Measurements from ENCODE around the gene FAM209A.
"Not testable (repeated sequence)": the region's sequence is repeated elsewhere in the genome, so short reads cannot be mapped to it uniquely, and the experiment has no call there.

FAM209A gene

DNA sequence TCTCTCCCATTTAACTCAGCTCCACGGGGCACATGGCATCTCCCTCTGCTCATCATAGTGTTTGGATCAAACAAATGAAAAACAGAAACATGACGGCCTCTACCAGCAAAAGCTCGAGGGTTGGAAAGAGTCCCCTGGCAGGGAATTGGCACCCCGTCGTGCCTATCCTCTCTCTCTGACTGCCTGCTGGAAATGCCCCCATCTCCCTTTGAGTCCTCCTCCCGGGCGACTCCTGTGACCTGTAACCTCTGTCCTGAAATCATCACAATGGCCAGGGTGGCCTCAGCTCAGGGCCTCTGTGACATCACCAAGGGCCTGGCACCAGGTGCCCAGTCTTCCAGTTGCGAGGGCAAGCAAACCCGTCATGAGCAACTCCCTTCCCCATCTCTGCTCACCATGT lies 8.4 kb downstream of the FAM209A start, which contains the start of gene FAM209B:
Gene FAM209B (plus strand): TSS at position 301 of the 400 bp plus-strand sequence. CDS start 96 bp downstream, at position 397.
- H3K27ac ChIP-seq (ENCODE audit: low read depth, low read length); H3K36me3 ChIP-seq (ENCODE audit: control insufficient read depth in 1 of 2, insufficient read depth in 2 of 2, low read length in 2 of 2); H3K4me3 ChIP-seq (ENCODE audit: low read depth, low read length); H3K4me1 ChIP-seq (ENCODE audit: control insufficient read depth in 1 of 2, insufficient read depth in 2 of 2, low read length in 2 of 2); H2AFZ ChIP-seq (ENCODE audit: insufficient read depth, low read length, poor library complexity); H3K4ac ChIP-seq (ENCODE audit: low read depth, low read length); H2BK120ac ChIP-seq (ENCODE audit: insufficient read depth, low read length, poor library complexity); DNase-seq; H2AK5ac ChIP-seq (ENCODE audit: low read length); H3K79me1 ChIP-seq (ENCODE audit: low read length); H4K8ac ChIP-seq (ENCODE audit: low read depth, low read length); H3K9ac ChIP-seq (ENCODE audit: low read length); H3K23ac ChIP-seq (ENCODE audit: low read length); H3K18ac ChIP-seq (ENCODE audit: low read length); H3K79me2 ChIP-seq (ENCODE audit: control insufficient read depth, insufficient read depth, low read length, poor library complexity); H4K91ac ChIP-seq (ENCODE audit: low read depth, low read length); H3K14ac ChIP-seq (ENCODE audit: low read length); H4K12ac ChIP-seq (ENCODE audit: low read depth, low read length); H3K4me2 ChIP-seq (ENCODE audit: low read length); H3K9me3 ChIP-seq (ENCODE audit: insufficient read depth, low read depth, low read length); H2BK5ac ChIP-seq (ENCODE audit: low read depth, low read length, poor library complexity); H2BK12ac ChIP-seq (ENCODE audit: low read length); H3K27me3 ChIP-seq (ENCODE audit: insufficient read depth, low read length): not testable (repeated sequence)
- WGBS (ENCODE audit: extremely low coverage, insufficient coverage, insufficient read length) = no CpG with 5 or more reads among the region's 9 CpGs

DNA sequence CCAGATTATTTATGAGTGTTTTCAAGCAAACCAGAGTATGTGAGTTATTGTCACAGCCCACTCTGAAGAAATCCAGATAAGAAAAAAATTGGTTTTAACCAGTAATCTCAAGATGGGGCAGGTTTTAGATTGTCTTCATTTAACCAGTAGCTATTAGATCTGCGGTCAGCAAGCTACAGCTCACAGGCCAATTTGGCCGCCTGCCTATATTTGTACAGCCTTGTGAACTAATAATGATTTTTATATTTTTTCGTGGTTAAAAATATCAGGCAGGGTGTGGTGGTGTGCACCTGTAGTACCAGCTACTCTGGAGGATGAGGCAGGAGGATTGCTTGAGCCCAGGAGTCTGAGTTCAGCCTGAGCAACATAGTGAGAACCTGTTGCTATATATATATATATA lies 13.5 kb downstream of the FAM209A start:
- Histone ChIP-seq H3K4me2 (ENCODE audit: low read length) (no peak overlapping the region), H3K9me3 (ENCODE audit: insufficient read depth, low read depth, low read length) (peaks cover 2% of the 10 kb centered on the region), H2BK12ac (ENCODE audit: low read length) (no peak overlapping the region), H3K27ac (ENCODE audit: low read depth, low read length) (no peak overlapping the region), H4K91ac (ENCODE audit: low read depth, low read length) (no peak overlapping the region), H3K79me2 (ENCODE audit: control insufficient read depth, insufficient read depth, low read length, poor library complexity) (no peaks in the 10 kb centered on the region), H3K9ac (ENCODE audit: low read length) (no peak overlapping the region), H4K12ac (ENCODE audit: low read depth, low read length) (no peak overlapping the region), H2AFZ (ENCODE audit: insufficient read depth, low read length, poor library complexity) (no peak overlapping the region), H3K79me1 (ENCODE audit: low read length) (no peaks in the 10 kb centered on the region), H3K27me3 (ENCODE audit: insufficient read depth, low read length) (no peaks in the 10 kb centered on the region), H2BK5ac (ENCODE audit: low read depth, low read length, poor library complexity) (no peak overlapping the region), H2BK120ac (ENCODE audit: insufficient read depth, low read length, poor library complexity) (no peak overlapping the region), H3K36me3 (ENCODE audit: control insufficient read depth in 1 of 2, insufficient read depth in 2 of 2, low read length in 2 of 2) (peaks cover 0 to 1% of the 10 kb centered on the region in 2 experiments), H2AK5ac (ENCODE audit: low read length) (no peak overlapping the region), H3K4me3 (ENCODE audit: low read depth, low read length) (no peak overlapping the region), H4K8ac (ENCODE audit: low read depth, low read length) (no peak overlapping the region), H3K23ac (ENCODE audit: low read length) (no peak overlapping the region), H3K18ac (ENCODE audit: low read length) (no peak overlapping the region), H3K4me1 (ENCODE audit: control insufficient read depth in 1 of 2, insufficient read depth in 2 of 2, low read length in 2 of 2) (no peaks in the 10 kb centered on the region), H3K14ac (ENCODE audit: low read length) (no peak overlapping the region), H3K4ac (ENCODE audit: low read depth, low read length) (no peak overlapping the region)
- no CpG with 5 or more reads among the region's 3 CpGs for WGBS (ENCODE audit: extremely low coverage, insufficient coverage, insufficient read length)
- DNase-seq = no peak

DNA sequence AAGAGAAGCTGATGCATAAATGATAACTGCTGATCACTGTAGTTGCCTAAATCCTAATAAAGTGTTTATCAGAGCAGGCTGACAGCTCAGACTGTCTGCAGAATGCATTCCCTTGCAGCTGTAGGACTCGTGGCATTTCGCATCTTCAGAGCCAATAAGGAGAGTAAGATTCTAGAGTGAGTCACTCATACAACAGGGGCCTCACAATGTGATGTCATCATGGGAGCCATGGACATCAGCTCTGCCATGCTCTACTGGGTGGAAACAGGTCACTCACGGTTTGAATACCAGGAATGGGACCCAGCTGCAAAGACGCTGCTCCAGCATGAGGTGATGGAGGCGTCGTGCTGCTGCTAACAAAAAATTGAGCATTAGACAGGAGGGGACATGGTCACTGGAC lies 15.9 kb downstream of the FAM209A start:
- no peak overlapping the region for H4K91ac ChIP-seq (ENCODE audit: low read depth, low read length)
- H4K8ac ChIP-seq (ENCODE audit: low read depth, low read length) = no peak overlapping the region
- no peak overlapping the region for H3K18ac ChIP-seq (ENCODE audit: low read length)
- H3K27me3 ChIP-seq (ENCODE audit: insufficient read depth, low read length) = no peaks in the 10 kb centered on the region
- no peak overlapping the region for H3K23ac ChIP-seq (ENCODE audit: low read length)
- no peak overlapping the region for H2BK12ac ChIP-seq (ENCODE audit: low read length)
- H3K79me1 ChIP-seq (ENCODE audit: low read length) = no peaks in the 10 kb centered on the region
- H3K4me3 ChIP-seq (ENCODE audit: low read depth, low read length) = no peak overlapping the region
- no peak overlapping the region for H2AFZ ChIP-seq (ENCODE audit: insufficient read depth, low read length, poor library complexity)
- no peaks in the 10 kb centered on the region for H3K79me2 ChIP-seq (ENCODE audit: control insufficient read depth, insufficient read depth, low read length, poor library complexity)
- WGBS (ENCODE audit: extremely low coverage, insufficient coverage, insufficient read length) = no CpG with 5 or more reads among the region's 6 CpGs
- no peak overlapping the region for H2AK5ac ChIP-seq (ENCODE audit: low read length)
- H3K36me3 ChIP-seq (ENCODE audit: control insufficient read depth in 1 of 2, insufficient read depth in 2 of 2, low read length in 2 of 2) = peaks cover 0 to 1% of the 10 kb centered on the region in 2 experiments
- no peak overlapping the region for H4K12ac ChIP-seq (ENCODE audit: low read depth, low read length)
- DNase-seq = no peak
- H3K9me3 ChIP-seq (ENCODE audit: insufficient read depth, low read depth, low read length) = peaks cover 2% of the 10 kb centered on the region
- no peak overlapping the region for H2BK5ac ChIP-seq (ENCODE audit: low read depth, low read length, poor library complexity)
- H3K14ac ChIP-seq (ENCODE audit: low read length) = no peak overlapping the region
- H3K27ac ChIP-seq (ENCODE audit: low read depth, low read length) = no peak overlapping the region
- H3K4ac ChIP-seq (ENCODE audit: low read depth, low read length) = no peak overlapping the region
- H3K4me2 ChIP-seq (ENCODE audit: low read length) = no peak overlapping the region
- no peak overlapping the region for H3K9ac ChIP-seq (ENCODE audit: low read length)
- H2BK120ac ChIP-seq (ENCODE audit: insufficient read depth, low read length, poor library complexity) = no peak overlapping the region
- no peaks in the 10 kb centered on the region for H3K4me1 ChIP-seq (ENCODE audit: control insufficient read depth in 1 of 2, insufficient read depth in 2 of 2, low read length in 2 of 2)

DNA sequence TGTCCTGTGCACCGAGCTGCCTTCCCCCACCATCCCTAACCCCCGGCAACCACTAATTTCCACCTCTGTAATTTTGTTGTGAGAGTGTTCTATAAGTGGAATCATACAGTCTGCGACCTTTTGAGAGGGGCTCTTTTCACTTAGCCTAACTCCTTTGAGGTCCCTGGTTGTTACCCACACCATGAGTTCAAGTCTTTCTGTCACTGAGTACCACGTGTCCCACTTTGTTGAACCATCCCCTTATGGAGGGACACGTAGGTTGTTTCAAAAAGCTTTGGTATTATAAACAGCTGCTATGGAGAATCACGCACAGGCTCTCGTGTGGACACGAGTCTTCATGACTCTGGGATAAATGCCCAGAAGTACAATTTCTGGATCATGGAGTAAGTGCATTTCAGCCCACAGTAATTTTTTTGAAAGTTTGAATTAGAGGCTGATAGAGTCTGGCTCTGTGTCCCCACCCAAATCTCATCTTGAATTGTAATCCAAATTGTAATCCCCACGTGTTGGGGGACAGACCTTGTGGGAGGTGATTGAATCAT lies 18.0 kb downstream of the FAM209A start:
- Histone ChIP-seq H2AK5ac (ENCODE audit: low read length) (no peak overlapping the region), H3K79me2 (ENCODE audit: control insufficient read depth, insufficient read depth, low read length, poor library complexity) (no peaks in the 10 kb centered on the region), H4K8ac (ENCODE audit: low read depth, low read length) (no peak overlapping the region), H3K36me3 (ENCODE audit: control insufficient read depth in 1 of 2, insufficient read depth in 2 of 2, low read length in 2 of 2) (no peaks in the 10 kb centered on the region), H3K4me2 (ENCODE audit: low read length) (no peak overlapping the region), H3K23ac (ENCODE audit: low read length) (no peak overlapping the region), H3K4me1 (ENCODE audit: control insufficient read depth in 1 of 2, insufficient read depth in 2 of 2, low read length in 2 of 2) (no peaks in the 10 kb centered on the region), H3K9ac (ENCODE audit: low read length) (no peak overlapping the region), H3K79me1 (ENCODE audit: low read length) (no peaks in the 10 kb centered on the region), H3K9me3 (ENCODE audit: insufficient read depth, low read depth, low read length) (peaks cover 2% of the 10 kb centered on the region), H2AFZ (ENCODE audit: insufficient read depth, low read length, poor library complexity) (no peak overlapping the region), H2BK12ac (ENCODE audit: low read length) (no peak overlapping the region), H3K4ac (ENCODE audit: low read depth, low read length) (no peak overlapping the region), H3K27me3 (ENCODE audit: insufficient read depth, low read length) (no peaks in the 10 kb centered on the region), H2BK5ac (ENCODE audit: low read depth, low read length, poor library complexity) (no peak overlapping the region), H3K4me3 (ENCODE audit: low read depth, low read length) (no peak overlapping the region), H2BK120ac (ENCODE audit: insufficient read depth, low read length, poor library complexity) (no peak overlapping the region), H3K14ac (ENCODE audit: low read length) (no peak overlapping the region), H3K27ac (ENCODE audit: low read depth, low read length) (no peak overlapping the region), H4K12ac (ENCODE audit: low read depth, low read length) (no peak overlapping the region), H4K91ac (ENCODE audit: low read depth, low read length) (no peak overlapping the region), H3K18ac (ENCODE audit: low read length) (no peak overlapping the region)
- no CpG with 5 or more reads among the region's 9 CpGs for WGBS (ENCODE audit: extremely low coverage, insufficient coverage, insufficient read length)
- no peak for DNase-seq

Measured in trophoblast cell (in vitro differentiated cells and primary cell).